ENCODE results near the gene TTLL9. TPM values are rescaled to one million over a fixed set of nuclear protein-coding genes. Genes with fewer than 3 reads are reported as not detected.

Gene TTLL9
- polyA plus RNA-seq, 1 donor from 2014 or later, result 8.0 TPM

DNA sequence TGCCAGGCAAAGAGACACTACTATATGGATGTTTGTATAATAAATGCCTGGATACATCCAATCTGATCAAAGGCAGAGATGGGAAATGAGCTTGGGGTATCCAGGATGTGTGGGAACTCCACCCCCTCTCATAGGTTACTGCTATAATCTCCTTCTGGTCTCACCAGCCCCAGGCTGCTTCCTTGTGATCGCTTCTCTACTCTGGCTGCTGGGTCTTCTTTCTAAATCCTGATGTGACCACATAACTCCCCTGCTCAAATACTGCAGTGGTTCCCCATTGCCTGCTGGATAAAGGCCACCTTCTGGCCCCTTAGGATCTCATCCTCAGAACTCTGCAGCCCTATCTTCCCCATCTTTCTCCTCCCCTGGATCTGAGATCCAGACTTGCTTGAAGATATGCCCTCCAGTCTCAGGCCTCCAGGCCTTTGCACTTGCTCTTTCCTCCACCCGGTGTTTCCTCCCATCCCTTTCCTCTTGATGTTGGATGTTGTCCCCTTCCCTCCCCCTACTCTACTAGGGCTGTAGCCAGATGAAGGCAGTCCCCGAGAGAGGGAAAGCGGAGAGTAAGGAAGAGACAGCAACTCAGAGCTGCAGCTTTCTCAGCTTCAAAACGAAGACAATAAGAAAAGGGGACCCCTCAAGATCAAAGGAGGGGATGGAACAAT, 96.7 kb downstream of the TTLL9 start:
- Histone ChIP-seq H3K9me2 (ENCODE audit: insufficient read depth, low read length) (no peaks in the 10 kb centered on the region), H3K36me3 (ENCODE audit: insufficient read depth, low read length) (no peaks in the 10 kb centered on the region), H3K27ac (ENCODE audit: low read length) (peak overlapping the region; percentile 88), H3K9me3 (ENCODE audit: low read length) (no peaks in the 10 kb centered on the region), H3K4me2 (ENCODE audit: low read length) (peak overlapping the region; percentile 90), H3K79me2 (replicated peaks; ENCODE audit: insufficient read depth, low read length) (peaks cover 42% of the 10 kb centered on the region), H2AFZ (ENCODE audit: low read depth, low read length) (peak overlapping the region; percentile 93), H3K4me3 (ENCODE audit: low read length) (peak overlapping the region; percentile 77), H4K20me1 (ENCODE audit: insufficient read depth) (no peaks in the 10 kb centered on the region), H3K9ac (ENCODE audit: low read length) (peak overlapping the region; percentile 83), H3K27me3 (ENCODE audit: insufficient read depth, low read depth, low read length) (peaks cover 23% of the 10 kb centered on the region), H3F3A (ENCODE audit: insufficient read depth, low read length, poor library complexity, severe bottlenecking) (peaks cover 8% of the 10 kb centered on the region)
- TF ChIP-seq TAF1 (IDR thresholded peaks at IDR 0.05; ENCODE audit: low read depth), result peak; percentile 51
- TF ChIP-seq CTCF (IDR thresholded peaks at IDR 0.05; ENCODE audit: poor library complexity, severe bottlenecking), result no peak
- peak; percentile 22 for TF ChIP-seq SMC3 (conservative IDR thresholded peaks at IDR 0.05; ENCODE audit: poor library complexity)
- peak; percentile 14 for TF ChIP-seq POLR2AphosphoS5 (IDR thresholded peaks at IDR 0.05)
- TF ChIP-seq REST (IDR thresholded peaks at IDR 0.05; ENCODE audit: borderline replicate concordance), result peak; percentile 69
- TF ChIP-seq RAD21 (conservative IDR thresholded peaks at IDR 0.05), result no peak
- TF ChIP-seq EP300 (conservative IDR thresholded peaks at IDR 0.05; ENCODE audit: poor library complexity, severe bottlenecking), result no peak
- no peak for TF ChIP-seq MXI1 (conservative IDR thresholded peaks at IDR 0.05; ENCODE audit: poor library complexity, severe bottlenecking)
- TF ChIP-seq EZH2 (IDR thresholded peaks at IDR 0.05; ENCODE audit: borderline replicate concordance, insufficient read depth, low read length, poor library complexity, severe bottlenecking), result no peak

DNA sequence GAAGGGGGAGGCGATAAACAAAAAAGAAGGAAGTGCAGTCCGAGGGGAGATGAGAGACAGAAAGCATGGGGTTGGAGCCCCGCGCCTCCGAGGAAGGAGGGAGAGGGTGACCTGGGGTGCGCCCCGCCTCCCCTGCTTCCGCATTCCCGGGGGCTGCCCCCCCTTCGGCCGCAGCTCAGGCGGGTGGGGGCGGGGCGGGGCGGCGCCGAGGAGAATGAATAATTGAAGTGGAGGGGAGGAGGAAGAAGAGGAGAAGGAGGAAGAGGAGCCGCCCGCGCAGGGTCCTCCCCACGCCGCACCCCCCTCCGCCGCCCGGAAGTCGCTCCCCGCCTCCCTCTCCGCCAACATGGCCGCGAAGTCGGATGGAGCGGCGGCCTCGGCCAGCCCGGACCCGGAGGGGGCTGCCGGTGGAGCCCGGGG, 97.4 kb downstream of the TTLL9 start, which contains the start of gene XKR7:
Gene XKR7 (plus strand): TSS at position 322 of the 420 bp plus-strand sequence. CDS start 25 bp downstream, at position 347.
- Histone ChIP-seq H3K9ac (ENCODE audit: low read length) (peak within 1 kb of the TSS; percentile 83), H3K9me3 (ENCODE audit: low read length) (no peaks in the 10 kb centered on the region), H3K27me3 (ENCODE audit: insufficient read depth, low read depth, low read length) (peaks cover 16% of the 10 kb centered on the region), H3K27ac (ENCODE audit: low read length) (peak within 1 kb of the TSS; percentile 88), H4K20me1 (ENCODE audit: insufficient read depth) (no peaks in the 10 kb centered on the region), H3K4me2 (ENCODE audit: low read length) (peak within 1 kb of the TSS; percentile 90), H3K4me3 (ENCODE audit: low read length) (peak within 1 kb of the TSS; percentile 77), H3K9me2 (ENCODE audit: insufficient read depth, low read length) (no peaks in the 10 kb centered on the region), H2AFZ (ENCODE audit: low read depth, low read length) (peak within 1 kb of the TSS; percentile 93), H3F3A (ENCODE audit: insufficient read depth, low read length, poor library complexity, severe bottlenecking) (peaks cover 8% of the 10 kb centered on the region), H3K36me3 (ENCODE audit: insufficient read depth, low read length) (no peaks in the 10 kb centered on the region), H3K79me2 (replicated peaks; ENCODE audit: insufficient read depth, low read length) (peaks cover 42% of the 10 kb centered on the region)
- no peak for TF ChIP-seq SMC3 (conservative IDR thresholded peaks at IDR 0.05; ENCODE audit: poor library complexity)
- TF ChIP-seq MXI1 (conservative IDR thresholded peaks at IDR 0.05; ENCODE audit: poor library complexity, severe bottlenecking), result peak; percentile 46
- TF ChIP-seq TAF1 (IDR thresholded peaks at IDR 0.05; ENCODE audit: low read depth), result peak; percentile 79
- TF ChIP-seq POLR2AphosphoS5 (IDR thresholded peaks at IDR 0.05), result peak; percentile 80
- no peak for TF ChIP-seq CTCF (IDR thresholded peaks at IDR 0.05; ENCODE audit: poor library complexity, severe bottlenecking)
- no peak for TF ChIP-seq EZH2 (IDR thresholded peaks at IDR 0.05; ENCODE audit: borderline replicate concordance, insufficient read depth, low read length, poor library complexity, severe bottlenecking)
- no peak for TF ChIP-seq RAD21 (conservative IDR thresholded peaks at IDR 0.05)
- no peak for TF ChIP-seq REST (IDR thresholded peaks at IDR 0.05; ENCODE audit: borderline replicate concordance)
- no peak for TF ChIP-seq EP300 (conservative IDR thresholded peaks at IDR 0.05; ENCODE audit: poor library complexity, severe bottlenecking)

All from neural cell (in vitro differentiated cells).